ENCODE results near the gene SLC1A4. TPM values are rescaled to one million over a fixed set of nuclear protein-coding genes. Genes with fewer than 3 reads are reported as not detected.

The SLC1A4 gene
- total RNA-seq, 1 donor from 2014 or later, result 19.5 TPM

DNA sequence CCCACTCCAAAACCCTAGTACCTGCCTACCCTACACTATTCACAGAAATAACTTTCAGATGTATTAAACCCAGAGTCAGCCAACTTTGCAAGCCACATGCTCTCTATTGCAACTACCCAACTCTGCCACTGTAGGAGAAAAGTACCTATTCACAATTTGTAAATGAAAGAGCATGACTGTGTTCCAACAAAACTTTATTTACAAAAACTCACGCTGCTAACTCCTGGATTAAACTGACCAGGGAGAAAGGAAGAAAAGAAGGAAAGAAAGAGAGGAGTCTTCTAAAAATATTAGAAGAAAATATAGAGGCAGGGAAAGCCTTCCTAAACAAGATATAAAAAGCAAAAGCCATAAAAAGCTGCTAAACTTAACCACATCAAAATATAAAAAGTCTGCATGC is 24.6 kb downstream of the SLC1A4 start:
- intact Hi-C loops (cut with DNase I), result no loop called here
- H3K4me1 ChIP-seq, result no peaks in the 10 kb centered on the region
- no peak overlapping the region for H3K4me3 ChIP-seq
- H3K27me3 ChIP-seq, result no peaks in the 10 kb centered on the region
- no peak overlapping the region for H3K27ac ChIP-seq
- no peak for DNase-seq (ENCODE audit: low spot score in 2 of 2)
- TF ChIP-seq, protein P1, sequence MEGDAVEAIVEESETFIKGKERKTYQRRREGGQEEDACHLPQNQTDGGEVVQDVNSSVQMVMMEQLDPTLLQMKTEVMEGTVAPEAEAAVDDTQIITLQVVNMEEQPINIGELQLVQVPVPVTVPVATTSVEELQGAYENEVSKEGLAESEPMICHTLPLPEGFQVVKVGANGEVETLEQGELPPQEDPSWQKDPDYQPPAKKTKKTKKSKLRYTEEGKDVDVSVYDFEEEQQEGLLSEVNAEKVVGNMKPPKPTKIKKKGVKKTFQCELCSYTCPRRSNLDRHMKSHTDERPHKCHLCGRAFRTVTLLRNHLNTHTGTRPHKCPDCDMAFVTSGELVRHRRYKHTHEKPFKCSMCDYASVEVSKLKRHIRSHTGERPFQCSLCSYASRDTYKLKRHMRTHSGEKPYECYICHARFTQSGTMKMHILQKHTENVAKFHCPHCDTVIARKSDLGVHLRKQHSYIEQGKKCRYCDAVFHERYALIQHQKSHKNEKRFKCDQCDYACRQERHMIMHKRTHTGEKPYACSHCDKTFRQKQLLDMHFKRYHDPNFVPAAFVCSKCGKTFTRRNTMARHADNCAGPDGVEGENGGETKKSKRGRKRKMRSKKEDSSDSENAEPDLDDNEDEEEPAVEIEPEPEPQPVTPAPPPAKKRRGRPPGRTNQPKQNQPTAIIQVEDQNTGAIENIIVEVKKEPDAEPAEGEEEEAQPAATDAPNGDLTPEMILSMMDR (IDR thresholded peaks at IDR 0.05), result no peak
- H3K36me3 ChIP-seq, result peaks cover 26 to 59% of the 10 kb centered on the region in 2 donors
- H3K9me3 ChIP-seq, result no peaks in the 10 kb centered on the region

DNA sequence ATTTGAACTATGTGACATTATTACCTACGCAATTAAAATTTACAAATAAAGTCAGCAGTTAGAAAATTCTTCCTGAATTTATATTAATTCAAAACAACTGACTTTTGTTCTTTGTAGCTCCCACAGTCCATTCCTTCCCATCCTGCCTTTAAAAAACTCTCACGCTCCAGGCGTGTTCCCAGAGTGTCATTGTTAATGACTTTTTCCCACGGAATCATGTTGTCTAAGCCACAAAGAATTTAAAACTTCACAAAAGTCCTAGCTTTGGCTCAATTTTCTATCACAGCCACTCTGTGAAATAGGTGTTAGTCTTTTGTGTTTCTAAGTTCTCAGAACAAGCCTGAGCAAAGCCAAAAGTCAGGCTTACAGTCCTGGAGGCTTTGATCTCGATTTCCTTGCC is 26.5 kb downstream of the SLC1A4 start:
- DNase-seq (ENCODE audit: low spot score in 2 of 2), result no peak
- H3K4me3 ChIP-seq, result no peak overlapping the region
- peaks cover 40 to 75% of the 10 kb centered on the region in 2 donors for H3K36me3 ChIP-seq
- no peaks in the 10 kb centered on the region for H3K4me1 ChIP-seq
- no peaks in the 10 kb centered on the region for H3K27me3 ChIP-seq
- H3K27ac ChIP-seq, result no peak overlapping the region
- intact Hi-C loops (cut with DNase I), result no loop called here
- no peaks in the 10 kb centered on the region for H3K9me3 ChIP-seq
- TF ChIP-seq, protein P1 (IDR thresholded peaks at IDR 0.05), result no peak

DNA sequence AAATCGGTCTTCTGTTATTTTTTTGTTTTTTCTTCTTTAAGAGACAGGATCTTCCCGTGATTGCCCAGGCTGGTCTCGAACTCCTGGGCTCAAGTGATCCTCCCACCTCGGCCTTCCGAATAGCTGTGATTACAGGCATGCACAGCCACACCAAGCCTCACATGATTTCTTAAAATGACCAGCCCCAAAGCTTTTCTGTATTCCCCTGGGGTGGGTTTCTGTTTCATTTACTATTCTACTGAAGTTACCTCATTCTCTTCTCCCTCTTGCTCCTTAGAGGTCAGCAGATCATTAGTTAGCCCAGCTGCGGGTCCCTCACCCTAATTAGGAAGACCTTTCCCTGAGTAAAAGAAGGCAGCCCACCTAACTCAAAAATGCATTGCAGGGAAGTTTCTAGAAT is 27.6 kb downstream of the SLC1A4 start:
- H3K4me1 ChIP-seq, result no peaks in the 10 kb centered on the region
- H3K27me3 ChIP-seq, result no peaks in the 10 kb centered on the region
- intact Hi-C loops (cut with DNase I), result no loop called here
- no peak for DNase-seq (ENCODE audit: low spot score in 2 of 2)
- TF ChIP-seq, protein P1 (IDR thresholded peaks at IDR 0.05), result no peak
- H3K36me3 ChIP-seq, result peaks cover 45 to 75% of the 10 kb centered on the region in 2 donors
- no peaks in the 10 kb centered on the region for H3K9me3 ChIP-seq
- H3K27ac ChIP-seq, result no peak overlapping the region
- no peak overlapping the region for H3K4me3 ChIP-seq

DNA sequence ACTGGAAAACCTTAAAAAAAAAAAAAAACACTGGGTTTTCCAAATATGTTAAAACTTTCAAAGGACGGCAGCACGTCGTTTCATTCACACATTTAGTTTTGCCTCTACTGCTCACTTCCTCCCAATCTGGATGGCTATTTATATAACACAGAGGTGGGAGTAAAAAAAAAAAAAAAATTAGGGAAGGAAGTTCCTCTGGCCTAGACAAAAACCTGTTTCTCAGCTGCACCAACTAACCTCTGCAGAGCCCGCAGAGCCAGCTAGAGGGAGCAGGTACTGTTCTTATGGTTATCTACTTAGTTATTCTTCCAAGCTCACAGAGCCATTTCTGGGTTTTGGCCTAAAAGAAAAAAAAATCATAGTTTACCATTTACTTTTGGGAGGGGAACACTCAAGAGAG is 28.1 kb downstream of the SLC1A4 start:
- TF ChIP-seq, protein P1 (IDR thresholded peaks at IDR 0.05), result peak in 1 of 3 experiments; percentile 25
- H3K4me3 ChIP-seq, result no peak overlapping the region
- DNase-seq (ENCODE audit: low spot score in 2 of 2), result no peak
- H3K9me3 ChIP-seq, result no peaks in the 10 kb centered on the region
- no peak overlapping the region for H3K27ac ChIP-seq
- peaks cover 42 to 79% of the 10 kb centered on the region in 2 donors for H3K36me3 ChIP-seq
- no peaks in the 10 kb centered on the region for H3K4me1 ChIP-seq
- H3K27me3 ChIP-seq, result no peaks in the 10 kb centered on the region
- intact Hi-C loops (cut with DNase I), result no loop called here

DNA sequence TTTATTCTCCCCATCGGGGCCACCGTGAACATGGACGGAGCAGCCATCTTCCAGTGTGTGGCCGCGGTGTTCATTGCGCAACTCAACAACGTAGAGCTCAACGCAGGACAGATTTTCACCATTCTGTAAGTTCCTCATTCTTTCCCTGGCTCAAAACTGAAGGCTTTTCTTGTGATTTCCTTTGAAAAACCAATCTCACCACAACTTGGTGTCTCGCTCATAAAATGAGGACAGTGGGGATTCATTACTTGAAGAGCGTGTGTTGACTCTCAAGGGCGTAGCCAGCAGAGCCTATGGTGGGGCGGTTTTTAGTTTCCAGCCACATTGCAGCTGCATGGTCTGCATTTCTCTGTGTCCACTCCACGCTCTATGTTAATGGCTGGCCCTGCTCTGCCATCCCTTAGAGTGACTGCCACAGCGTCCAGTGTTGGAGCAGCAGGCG is 29.0 kb downstream of the SLC1A4 start:
- DNase-seq (ENCODE audit: low spot score in 2 of 2), result peak in 1 of 2 donors; percentile 72
- no peak overlapping the region for H3K4me3 ChIP-seq
- H3K27ac ChIP-seq, result peak overlapping the region in 1 of 2 donors; percentile 22
- TF ChIP-seq, protein P1 (IDR thresholded peaks at IDR 0.05), result no peak
- no peaks in the 10 kb centered on the region for H3K27me3 ChIP-seq
- no peaks in the 10 kb centered on the region for H3K9me3 ChIP-seq
- peaks cover 36 to 79% of the 10 kb centered on the region in 2 donors for H3K36me3 ChIP-seq
- intact Hi-C loops (cut with DNase I), result no loop called here
- H3K4me1 ChIP-seq, result no peaks in the 10 kb centered on the region

DNA sequence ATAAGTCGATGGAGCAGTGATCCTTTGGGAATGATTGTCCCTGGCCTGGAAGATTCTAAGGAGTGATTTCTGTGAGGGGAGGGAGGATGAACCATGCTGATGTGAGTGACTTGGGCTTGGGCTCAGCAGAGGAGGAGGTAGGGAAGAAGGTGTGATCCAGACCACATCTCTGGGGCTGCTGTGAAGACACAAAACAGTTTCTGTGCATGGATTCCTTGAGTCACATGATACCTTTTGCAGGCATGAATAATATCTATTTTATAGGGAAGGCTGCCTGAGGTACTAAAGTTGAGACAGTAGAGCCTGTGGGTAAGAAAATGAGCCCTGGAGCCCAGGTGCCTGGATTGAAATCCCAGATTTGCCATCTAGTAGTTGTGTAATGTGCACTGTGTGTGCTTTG is 29.8 kb downstream of the SLC1A4 start:
- TF ChIP-seq, protein P1 (IDR thresholded peaks at IDR 0.05), result no peak
- no peak for DNase-seq (ENCODE audit: low spot score in 2 of 2)

More for the DNA sequence above, 29.8 kb downstream of the SLC1A4 start:
- no peaks in the 10 kb centered on the region for H3K4me1 ChIP-seq
- H3K27me3 ChIP-seq, result no peaks in the 10 kb centered on the region
- peak overlapping the region in 1 of 2 donors; percentile 22 for H3K27ac ChIP-seq
- no peaks in the 10 kb centered on the region for H3K9me3 ChIP-seq
- peaks cover 36 to 70% of the 10 kb centered on the region in 2 donors for H3K36me3 ChIP-seq
- no peak overlapping the region for H3K4me3 ChIP-seq
- intact Hi-C loops (cut with DNase I), result no loop called here
